HepG2 (cell line): ENCODE results near the gene EXOSC7.

Experiments used
- ATF1 ChIP-seq: IDR thresholded peaks from 2 replicates; pipeline ENCODE4 v1.6.1; 2016; ENCODE audit warnings: mild to moderate bottlenecking, control low read depth
- KAT7 ChIP-seq: IDR thresholded peaks from 2 replicates; pipeline ENCODE4 v1.6.1; 2018; ENCODE audit warnings: borderline replicate concordance, missing compliant biosample characterization
- LBX2 ChIP-seq: sonication (generic); formaldehyde crosslinking; IDR thresholded peaks from 2 replicates; pipeline ENCODE4 v1.5.0; 2020; ENCODE audit warnings: missing genetic modification reagents, mild to moderate bottlenecking, borderline replicate concordance
- ZNF292 ChIP-seq: sonication (generic); formaldehyde crosslinking; IDR thresholded peaks from 2 replicates; pipeline ENCODE4 v1.8.1; 2022; ENCODE audit warnings: mild to moderate bottlenecking, low read depth, missing genetic modification reagents, borderline replicate concordance
- ZNF510 ChIP-seq: sonication (generic); formaldehyde crosslinking; IDR thresholded peaks from 2 replicates; pipeline ENCODE4 v1.4.0; 2020; ENCODE audit warnings: low read depth, mild to moderate bottlenecking, missing genetic modification reagents

DNA sequence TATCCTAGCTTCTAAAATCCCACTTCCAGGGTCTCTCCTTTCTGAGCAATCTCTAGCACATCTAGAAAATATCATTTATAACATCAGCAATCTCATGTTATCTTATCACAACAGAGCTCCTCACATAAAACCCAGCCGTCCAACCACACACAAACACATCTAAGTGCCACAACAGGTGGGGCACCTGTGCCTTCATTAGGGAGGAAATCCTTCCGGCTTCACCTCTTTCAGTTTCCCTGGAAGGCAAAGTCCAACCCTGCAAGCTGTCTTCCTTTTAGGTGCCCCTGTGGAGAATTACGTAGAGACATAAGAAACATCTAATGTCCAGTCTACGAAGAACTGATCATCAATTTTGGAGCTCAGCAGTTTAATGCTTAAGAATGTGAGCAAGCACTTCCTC lies 1.6 kb upstream of the EXOSC7 start:
- TF ChIP-seq LBX2 (CRISPR knock-in tag) (no peak), ATF1 (CRISPR knock-in tag) (no peak), KAT7 (CRISPR knock-in tag) (no peak), ZNF292 (no peak), ZNF510 (CRISPR knock-in tag) (no peak)
